Nephron progenitor cell (in vitro differentiated cells): ENCODE data around the gene CFDP1.

Source experiments
- DNase-seq: peaks from one replicate; pipeline ENCODE4 v3.0.0; 2021
- H3K27ac Mint-ChIP-seq: 2 replicates; pipeline ENCODE4 v1.8.0; 2021; ENCODE audit warnings: mild to moderate bottlenecking, moderate library complexity, mixed read lengths
- H3K27me3 Mint-ChIP-seq: 2 replicates; pipeline ENCODE4 v1.8.0; 2021; ENCODE audit warnings: mild to moderate bottlenecking, low read depth, mixed read lengths; ENCODE audit not compliant: poor library complexity
- H3K36me3 Mint-ChIP-seq: 2 replicates; pipeline ENCODE4 v1.8.0; 2021; ENCODE audit warnings: low read depth, mixed read lengths
- H3K4me1 Mint-ChIP-seq: 2 replicates; pipeline ENCODE4 v1.8.0; 2021; ENCODE audit warnings: mixed read lengths
- H3K4me3 Mint-ChIP-seq: 2 replicates; pipeline ENCODE4 v1.8.0; 2021; ENCODE audit warnings: mild to moderate bottlenecking, moderate library complexity, mixed read lengths
- H3K9me3 Mint-ChIP-seq: 2 replicates; pipeline ENCODE4 v1.8.0; 2021; ENCODE audit warnings: mild to moderate bottlenecking, moderate library complexity, mixed read lengths
- CTCF ChIP-seq: fragments of 200-600 bp; sonication (generic); IDR thresholded peaks from 2 replicates; pipeline ENCODE4 v1.5.0; 2021; ENCODE audit warnings: antibody characterized with exemption

Gene CFDP1

GRCh38 chr16:75432828-75433731, at the start of gene CFDP1:
CFDP1 (minus strand) TSS chr16:75433503; CDS start chr16:75433352, 151 bp downstream.
- Mint-ChIP-seq H3K9me3 (peaks cover 49% of the 10 kb centered on the region), H3K4me3 (peak within 1 kb of the TSS; percentile 90), H3K27me3 (peaks cover 14% of the 10 kb centered on the region), H3K36me3 (peaks cover 52% of the 10 kb centered on the region), H3K27ac (peak within 1 kb of the TSS; percentile 98), H3K4me1 (peaks cover 25% of the 10 kb centered on the region)
- no peak for TF ChIP-seq CTCF
- peak; percentile 96 for DNase-seq

- H3K27ac Mint-ChIP-seq = no peak overlapping the region
- DNase-seq = no peak
- H3K4me3 Mint-ChIP-seq = no peak overlapping the region
- no peaks in the 10 kb centered on the region for H3K27me3 Mint-ChIP-seq
- peaks cover 30% of the 10 kb centered on the region for H3K4me1 Mint-ChIP-seq
- TF ChIP-seq CTCF = no peak
- H3K36me3 Mint-ChIP-seq = peaks cover 7% of the 10 kb centered on the region
- H3K9me3 Mint-ChIP-seq = no peaks in the 10 kb centered on the region
These were observed 49.3 kb upstream of the CFDP1 start for GRCh38 chr16:75482434-75483205.

GRCh38 chr16:75481475-75481874, 48.2 kb upstream of the CFDP1 start:
- TF ChIP-seq CTCF = no peak
- Mint-ChIP-seq H3K9me3 (no peaks in the 10 kb centered on the region), H3K27me3 (no peaks in the 10 kb centered on the region), H3K27ac (no peak overlapping the region), H3K36me3 (peaks cover 7% of the 10 kb centered on the region), H3K4me1 (peaks cover 26% of the 10 kb centered on the region), H3K4me3 (no peak overlapping the region)
- DNase-seq = no peak

GRCh38 chr16:75479421-75479990, 46.2 kb upstream of the CFDP1 start:
- Mint-ChIP-seq H3K9me3 (no peaks in the 10 kb centered on the region), H3K27ac (no peak overlapping the region), H3K36me3 (peaks cover 7% of the 10 kb centered on the region), H3K4me1 (peaks cover 14% of the 10 kb centered on the region), H3K27me3 (peaks cover 3% of the 10 kb centered on the region), H3K4me3 (no peak overlapping the region)
- DNase-seq = no peak
- TF ChIP-seq CTCF = no peak

- H3K27me3 Mint-ChIP-seq = peaks cover 4% of the 10 kb centered on the region
- no peaks in the 10 kb centered on the region for H3K9me3 Mint-ChIP-seq
- peaks cover 12% of the 10 kb centered on the region for H3K4me1 Mint-ChIP-seq
- H3K27ac Mint-ChIP-seq = no peak overlapping the region
- no peak for TF ChIP-seq CTCF
- peaks cover 7% of the 10 kb centered on the region for H3K36me3 Mint-ChIP-seq
- no peak for DNase-seq
- H3K4me3 Mint-ChIP-seq = no peak overlapping the region
These were observed 45.4 kb upstream of the CFDP1 start for GRCh38 chr16:75478480-75479345.
